Stimulated activated CD4-positive, alpha-beta T cell treated with anti-CD3 and anti-CD28 coated beads, Interleukin-15, amount 100 ng/mL, for 24 hours (primary cell): ENCODE results near the gene GGA3.
"Not testable (repeated sequence)": the region's sequence is repeated elsewhere in the genome, so short reads cannot be mapped to it uniquely, and the experiment has no call there.

Experiments used
- DNase-seq: peaks from one replicate; pipeline ENCODE4 v3.0.0-alpha.2; 2020

GGA3 gene, protein sequence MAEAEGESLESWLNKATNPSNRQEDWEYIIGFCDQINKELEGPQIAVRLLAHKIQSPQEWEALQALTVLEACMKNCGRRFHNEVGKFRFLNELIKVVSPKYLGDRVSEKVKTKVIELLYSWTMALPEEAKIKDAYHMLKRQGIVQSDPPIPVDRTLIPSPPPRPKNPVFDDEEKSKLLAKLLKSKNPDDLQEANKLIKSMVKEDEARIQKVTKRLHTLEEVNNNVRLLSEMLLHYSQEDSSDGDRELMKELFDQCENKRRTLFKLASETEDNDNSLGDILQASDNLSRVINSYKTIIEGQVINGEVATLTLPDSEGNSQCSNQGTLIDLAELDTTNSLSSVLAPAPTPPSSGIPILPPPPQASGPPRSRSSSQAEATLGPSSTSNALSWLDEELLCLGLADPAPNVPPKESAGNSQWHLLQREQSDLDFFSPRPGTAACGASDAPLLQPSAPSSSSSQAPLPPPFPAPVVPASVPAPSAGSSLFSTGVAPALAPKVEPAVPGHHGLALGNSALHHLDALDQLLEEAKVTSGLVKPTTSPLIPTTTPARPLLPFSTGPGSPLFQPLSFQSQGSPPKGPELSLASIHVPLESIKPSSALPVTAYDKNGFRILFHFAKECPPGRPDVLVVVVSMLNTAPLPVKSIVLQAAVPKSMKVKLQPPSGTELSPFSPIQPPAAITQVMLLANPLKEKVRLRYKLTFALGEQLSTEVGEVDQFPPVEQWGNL

DNA sequence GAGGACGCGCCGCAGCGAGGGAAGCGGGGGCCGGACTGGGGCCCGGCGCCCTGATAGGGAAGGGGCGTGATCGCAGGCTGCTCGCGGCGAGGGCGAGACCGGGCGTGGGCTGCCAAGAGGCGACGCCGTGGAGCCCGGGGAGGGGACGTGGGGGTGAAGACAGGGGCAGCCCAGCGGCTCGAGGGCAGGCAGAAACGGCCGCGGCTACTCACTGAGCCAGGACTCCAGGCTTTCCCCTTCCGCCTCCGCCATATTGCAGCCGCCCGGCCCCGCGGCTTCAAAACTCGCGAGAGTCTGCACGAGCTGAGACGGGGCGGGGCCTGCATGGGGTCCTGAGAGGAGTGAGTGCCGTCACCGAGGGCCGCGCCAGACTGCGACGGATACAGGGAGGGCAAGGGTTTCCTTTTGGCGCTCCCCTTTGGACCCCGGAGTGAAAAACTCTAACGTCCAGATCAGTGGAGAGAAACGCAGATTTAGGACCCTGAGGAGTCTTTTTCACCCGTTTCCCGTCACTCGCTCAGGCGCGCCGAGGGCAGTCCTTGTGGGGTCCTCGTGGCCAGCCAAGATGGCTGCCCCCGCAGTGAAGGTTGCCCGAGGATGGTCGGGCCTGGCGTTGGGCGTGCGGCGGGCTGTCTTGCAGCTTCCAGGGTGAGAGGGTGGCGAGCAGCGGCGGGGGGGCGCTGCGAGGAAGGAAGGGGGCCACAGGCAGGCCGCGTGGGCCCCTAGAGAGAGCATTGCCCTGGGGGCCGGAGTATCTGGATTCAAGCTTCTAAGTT is at the start of gene GGA3, which contains the start of gene MRPS7:
Gene GGA3, minus strand, starts transcription at position 271 of the 776 bp plus-strand sequence. Its CDS starts 19 bp downstream, at position 252.
Gene MRPS7, plus strand, starts transcription at position 544 of the 776 bp plus-strand sequence. Its CDS starts 22 bp downstream, at position 566.
- DNase-seq, result peak; percentile 98

DNA sequence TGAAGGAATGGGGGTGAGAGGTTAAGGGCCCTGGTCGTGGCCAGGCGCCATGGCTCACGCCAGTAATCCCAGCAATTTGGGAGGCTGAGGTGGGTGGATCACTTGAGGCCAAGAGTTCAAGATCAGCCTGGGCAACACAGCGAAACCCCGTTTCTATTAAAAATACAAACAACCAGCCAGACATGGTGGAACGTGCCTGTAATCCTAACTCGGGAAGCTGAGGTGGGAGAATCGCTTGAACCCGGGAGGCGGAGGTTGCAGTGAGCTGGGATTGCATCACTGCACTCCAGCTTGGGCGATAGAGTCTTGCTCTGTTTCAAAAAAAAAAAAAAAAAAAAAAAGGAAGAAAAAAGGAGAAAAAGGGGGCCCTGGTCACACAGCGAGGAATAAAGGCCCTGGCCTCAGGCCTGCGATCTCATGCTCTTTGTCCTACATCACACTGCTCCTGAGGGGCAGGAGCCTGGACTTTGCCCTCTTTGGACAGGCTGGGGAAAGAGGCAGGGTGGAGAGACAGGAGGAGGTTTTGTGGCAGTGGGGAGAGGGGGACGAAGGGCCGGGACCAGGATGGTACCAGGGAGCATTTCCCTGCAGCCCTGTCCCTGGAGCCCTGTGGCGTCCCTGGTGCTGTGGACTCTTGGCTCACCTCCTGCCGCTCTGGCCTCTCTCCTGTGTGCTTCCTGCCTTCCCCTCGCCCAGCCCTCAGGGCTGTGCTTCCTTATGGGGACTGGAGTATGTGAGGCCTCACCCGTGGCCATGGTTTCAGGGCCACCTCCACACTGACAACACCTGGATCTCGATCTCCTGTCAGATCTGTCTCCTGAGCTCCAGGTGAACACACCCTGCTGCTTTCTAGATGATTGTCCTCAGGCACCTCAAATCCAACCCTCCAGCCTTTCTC is 47.6 kb upstream of the GGA3 start:
- no peak for DNase-seq

DNA sequence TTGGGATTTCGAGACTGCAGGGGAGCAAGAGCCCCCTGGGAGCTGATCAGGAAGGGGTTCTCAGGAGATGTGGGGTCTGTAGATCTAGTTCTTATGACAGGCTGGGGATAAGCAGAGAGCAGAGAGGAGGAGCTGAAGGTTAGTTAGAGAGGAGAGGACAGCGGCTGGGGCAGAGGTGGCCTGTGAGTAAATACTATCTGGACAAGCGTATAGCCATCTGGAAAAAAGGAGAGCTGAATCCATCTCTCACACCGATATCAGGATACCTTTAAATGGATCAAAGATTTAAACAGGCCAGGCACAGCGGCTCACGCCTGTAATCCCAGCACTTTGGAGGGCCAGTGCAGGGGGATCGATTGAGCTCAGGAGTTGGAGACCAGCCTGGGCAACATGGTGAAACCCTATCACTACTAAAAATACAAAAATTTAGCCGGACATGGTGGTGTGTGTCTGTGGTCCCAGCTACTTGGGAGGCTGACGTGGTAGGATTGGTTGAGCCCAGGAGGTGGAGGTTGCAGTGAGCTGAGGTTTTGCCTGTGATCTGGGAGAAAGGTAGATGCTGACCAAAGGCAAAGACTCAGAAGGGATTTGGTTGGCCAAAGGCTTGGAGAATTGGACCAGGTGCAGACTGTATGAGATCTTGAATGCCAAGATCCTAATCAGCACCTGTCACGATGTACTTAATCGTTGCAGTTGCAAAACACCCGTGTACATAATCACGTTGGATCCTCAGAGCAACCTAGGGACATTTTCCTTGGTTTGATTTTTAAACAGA is 46.7 kb upstream of the GGA3 start:
- no peak for DNase-seq

DNA sequence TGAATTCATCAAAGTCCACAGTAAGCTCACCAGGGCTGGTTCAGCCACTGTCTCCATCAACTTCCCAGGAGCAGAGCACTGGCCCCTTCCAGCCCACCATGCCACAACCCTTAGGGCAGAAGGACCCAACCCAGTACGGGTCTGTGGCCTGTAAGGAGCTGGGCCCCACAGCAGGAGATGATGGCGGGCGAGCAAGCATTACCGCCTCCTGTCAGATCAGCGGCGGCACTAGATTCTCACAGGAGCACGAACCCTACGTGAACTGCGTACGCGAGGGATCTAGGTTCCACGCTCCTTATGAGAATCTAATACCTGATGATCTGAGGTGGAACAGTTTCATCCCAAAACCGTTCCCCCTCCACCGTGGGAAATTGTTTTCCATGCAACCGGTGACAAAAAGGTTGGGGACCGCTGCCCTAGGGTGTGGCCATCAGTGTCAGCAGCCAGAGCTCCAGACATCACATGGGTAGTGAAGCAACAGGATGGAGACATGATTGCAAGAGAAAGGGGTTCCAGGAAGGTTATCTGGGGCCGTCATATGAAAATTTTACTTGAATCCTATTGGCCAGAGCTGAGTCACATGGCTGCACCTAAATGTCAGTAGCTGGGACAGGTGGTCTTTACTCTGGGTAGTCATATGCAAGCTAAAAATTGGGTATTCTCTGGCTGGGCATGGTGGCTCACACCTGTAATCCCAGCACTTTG is 40.2 kb upstream of the GGA3 start:
- no peak for DNase-seq

DNA sequence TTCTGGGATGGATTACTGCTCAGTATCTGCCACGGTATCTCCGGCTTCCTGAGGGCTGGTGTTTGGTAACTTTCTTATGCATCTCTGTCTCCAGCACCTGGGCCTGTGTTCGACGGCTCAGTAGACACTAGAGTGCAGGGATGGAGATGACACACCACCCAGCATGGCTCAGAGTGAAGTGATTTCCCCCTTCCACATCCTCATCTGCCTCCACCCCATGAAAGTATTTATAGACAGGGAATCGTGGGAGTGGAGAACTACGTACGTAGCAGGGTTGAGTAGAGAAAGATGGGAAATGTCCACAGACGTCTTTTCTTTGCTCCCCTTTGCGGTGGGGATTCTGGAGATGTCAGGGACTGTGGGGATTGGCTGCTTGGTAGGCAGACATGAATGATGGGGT is 39.6 kb upstream of the GGA3 start:
- no peak for DNase-seq

- DNase-seq, result no peak
These were observed 38.9 kb upstream of the GGA3 start for GRCh38 chr17:75300280-75300679.

- peak; percentile 43 for DNase-seq
These were observed 34.1 kb upstream of the GGA3 start for GRCh38 chr17:75295201-75296158.

DNA sequence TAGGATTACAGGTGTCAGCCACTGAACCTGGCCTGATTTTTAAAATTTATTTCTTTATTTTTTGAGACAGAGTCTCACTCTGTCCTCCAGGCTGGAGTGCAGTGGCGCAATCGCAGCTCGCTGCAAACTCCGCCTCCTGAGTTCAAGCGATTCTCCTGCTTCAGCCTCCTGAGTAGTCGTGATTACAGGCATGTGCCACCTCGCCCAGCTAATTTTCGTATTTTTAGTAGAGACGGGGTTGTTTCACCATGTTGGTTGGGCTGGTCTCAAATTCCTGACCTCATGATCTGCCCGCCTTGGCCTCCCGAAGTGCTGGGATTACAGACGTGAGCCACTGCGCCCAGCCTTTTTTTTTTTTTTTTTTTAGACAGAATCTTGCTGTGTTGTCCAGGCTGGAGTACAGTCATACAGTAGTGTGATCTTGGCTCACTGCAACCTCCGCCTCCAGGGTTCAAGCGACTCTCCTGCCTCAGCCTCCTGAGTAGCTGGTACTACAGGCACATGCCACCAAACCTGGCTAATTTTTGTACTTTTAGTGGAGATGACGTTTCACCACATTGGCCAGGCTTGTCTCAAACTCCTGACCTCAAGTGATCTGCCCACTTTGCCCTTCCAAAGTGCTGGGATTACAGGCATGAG is 31.5 kb upstream of the GGA3 start:
- not testable (repeated sequence) for DNase-seq

DNA sequence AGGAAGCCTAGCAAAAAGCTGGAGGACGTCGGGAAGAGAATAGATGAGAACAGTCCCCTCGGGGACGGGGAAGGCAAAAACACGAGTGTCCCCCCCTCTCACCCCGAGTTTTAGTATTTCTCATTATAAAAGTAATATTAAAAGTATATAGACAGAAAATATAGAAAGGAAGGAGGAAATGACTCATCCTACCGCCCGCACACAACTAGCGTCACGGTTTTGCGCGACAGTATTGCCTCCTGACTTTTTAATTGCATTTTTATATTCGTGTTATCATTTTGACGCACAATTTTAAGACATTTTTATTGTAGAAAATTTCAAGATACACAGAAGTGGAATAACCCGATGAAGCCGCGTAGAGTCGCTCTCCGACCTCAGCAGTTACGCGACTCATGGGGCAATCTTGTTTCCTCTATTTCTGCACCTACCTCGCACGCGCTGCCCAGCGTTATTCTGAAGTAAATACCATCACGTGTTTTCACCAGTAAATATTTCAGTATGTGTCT is 28.5 kb upstream of the GGA3 start:
- DNase-seq, result peak; percentile 75

- DNase-seq, result peak; percentile 98
These were observed 27.9 kb upstream of the GGA3 start, which contains the start of gene SLC25A19 for GRCh38 chr17:75289115-75289831. Gene SLC25A19, minus strand, starts transcription at chr17:75289433. Its CDS starts 2,669 bp downstream, at chr17:75286764.

DNA sequence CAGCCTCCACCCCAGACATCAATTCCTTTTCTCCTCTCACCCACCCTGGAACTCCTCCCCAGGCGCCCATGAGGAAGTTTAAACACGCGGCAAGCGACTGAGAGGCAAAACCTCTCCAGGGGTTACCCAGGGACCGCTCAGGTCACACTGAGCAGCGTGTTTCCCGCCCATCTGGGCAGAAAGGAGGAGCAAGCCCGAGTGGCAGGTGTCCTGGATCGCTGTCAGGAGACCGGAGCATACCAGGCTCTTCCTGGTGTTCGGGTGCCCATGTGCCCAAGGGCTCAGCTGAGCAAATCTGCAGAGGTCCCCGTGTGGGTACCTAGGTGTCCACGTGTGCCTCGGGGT is 27.3 kb upstream of the GGA3 start:
- peak; percentile 71 for DNase-seq

GRCh38 chr17:75288359-75288758 is 27.0 kb upstream of the GGA3 start:
- no peak for DNase-seq

GRCh38 chr17:75287221-75287620 is 25.8 kb upstream of the GGA3 start:
- DNase-seq, result no peak

DNA sequence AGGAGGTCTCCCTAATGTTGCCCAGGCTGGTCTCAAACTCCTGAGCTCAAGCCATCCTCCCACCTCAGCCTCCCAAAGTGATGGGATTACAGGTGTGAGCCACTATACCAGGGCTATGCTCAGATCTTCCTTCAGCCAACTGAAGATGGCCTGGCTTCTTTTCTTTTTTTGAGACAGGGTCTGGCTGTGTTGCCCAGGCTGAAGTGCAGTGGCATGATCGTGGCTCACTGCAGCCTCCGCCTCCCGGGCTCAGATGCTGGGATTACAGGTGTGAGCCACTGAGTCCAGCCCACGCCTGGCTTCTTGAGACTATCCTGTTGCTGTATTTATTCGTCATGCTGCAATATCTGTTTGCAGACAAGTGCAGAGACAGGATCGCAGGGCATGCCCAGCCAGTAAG is 23.7 kb upstream of the GGA3 start:
- DNase-seq, result no peak

DNA sequence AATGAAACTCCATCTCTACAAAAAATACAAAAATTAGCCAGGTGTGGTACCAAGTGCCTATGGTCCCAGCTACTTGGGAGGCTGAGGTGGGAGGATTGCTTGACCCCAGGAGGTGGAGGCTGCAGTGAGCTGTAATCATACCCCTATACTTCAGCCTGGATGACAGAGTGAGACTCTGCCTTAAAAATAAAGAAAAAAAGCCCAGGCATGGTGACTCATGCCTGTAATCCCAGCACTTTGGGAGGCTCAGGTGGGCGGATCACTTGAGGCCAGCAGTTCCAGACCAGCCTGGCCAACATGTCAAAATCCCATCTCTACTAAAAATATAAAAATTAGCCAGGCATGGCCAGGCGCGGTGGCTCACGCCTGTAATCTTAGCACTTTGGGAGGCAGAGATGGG is 18.8 kb upstream of the GGA3 start:
- not testable (repeated sequence) for DNase-seq

DNA sequence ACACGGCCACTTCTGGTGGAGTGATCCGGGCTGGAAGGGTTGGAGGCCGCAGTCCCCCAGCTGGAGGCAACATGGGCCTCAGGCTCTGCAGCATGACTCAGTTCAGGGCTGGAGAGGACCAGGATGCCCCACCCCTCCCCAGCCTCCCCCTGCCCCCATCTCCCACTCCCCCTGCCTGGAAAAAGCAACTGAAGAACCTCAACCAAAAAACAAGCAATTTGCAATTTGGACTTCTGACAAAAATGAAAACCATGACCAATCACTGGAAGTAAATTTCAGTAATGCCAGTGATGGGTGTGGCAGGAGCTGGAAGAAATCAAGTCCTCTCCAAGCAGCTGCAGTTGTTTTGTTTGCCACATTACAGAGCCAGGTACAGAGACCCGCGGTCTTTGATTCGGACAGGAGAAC is 16.3 kb upstream of the GGA3 start:
- no peak for DNase-seq

- no peak for DNase-seq
These were observed 12.7 kb upstream of the GGA3 start for GRCh38 chr17:75273977-75274708.
